Activated T-cell treated with anti-CD3 and anti-CD28 coated beads, Interleukin-2, amount 50 U/mL, for 24 hours (primary cell): ENCODE results near the gene SFMBT1.

Source experiments
- DNase-seq: peaks from one replicate; pipeline ENCODE4 v3.0.0-alpha.2; 2020
- H3K27ac Mint-ChIP-seq: 2 replicates; pipeline ENCODE4 v1.8.0; 2020; ENCODE audit warnings: mild to moderate bottlenecking, mixed read lengths
- H3K27me3 Mint-ChIP-seq: 2 replicates; pipeline ENCODE4 v1.8.0; 2020; ENCODE audit warnings: mixed read lengths
- H3K36me3 Mint-ChIP-seq: 2 replicates; pipeline ENCODE4 v1.8.0; 2020; ENCODE audit warnings: low read depth, mixed read lengths
- H3K4me1 Mint-ChIP-seq: 2 replicates; pipeline ENCODE4 v1.8.0; 2020; ENCODE audit warnings: low read depth, mixed read lengths
- H3K4me3 Mint-ChIP-seq: 2 replicates; pipeline ENCODE4 v1.8.0; 2020; ENCODE audit warnings: mild to moderate bottlenecking, moderate library complexity, mixed read lengths
- H3K9me3 Mint-ChIP-seq: 2 replicates; pipeline ENCODE4 v1.8.0; 2020; ENCODE audit warnings: mixed read lengths

Gene SFMBT1

GRCh38 chr3:53008932-53009331 is 36.9 kb downstream of the SFMBT1 start:
- DNase-seq: no peak
- Mint-ChIP-seq H3K9me3 (no peaks in the 10 kb centered on the region), H3K27me3 (no peaks in the 10 kb centered on the region), H3K4me1 (peaks cover 55% of the 10 kb centered on the region), H3K36me3 (peaks cover 19% of the 10 kb centered on the region), H3K4me3 (no peak overlapping the region), H3K27ac (no peak overlapping the region)

DNA sequence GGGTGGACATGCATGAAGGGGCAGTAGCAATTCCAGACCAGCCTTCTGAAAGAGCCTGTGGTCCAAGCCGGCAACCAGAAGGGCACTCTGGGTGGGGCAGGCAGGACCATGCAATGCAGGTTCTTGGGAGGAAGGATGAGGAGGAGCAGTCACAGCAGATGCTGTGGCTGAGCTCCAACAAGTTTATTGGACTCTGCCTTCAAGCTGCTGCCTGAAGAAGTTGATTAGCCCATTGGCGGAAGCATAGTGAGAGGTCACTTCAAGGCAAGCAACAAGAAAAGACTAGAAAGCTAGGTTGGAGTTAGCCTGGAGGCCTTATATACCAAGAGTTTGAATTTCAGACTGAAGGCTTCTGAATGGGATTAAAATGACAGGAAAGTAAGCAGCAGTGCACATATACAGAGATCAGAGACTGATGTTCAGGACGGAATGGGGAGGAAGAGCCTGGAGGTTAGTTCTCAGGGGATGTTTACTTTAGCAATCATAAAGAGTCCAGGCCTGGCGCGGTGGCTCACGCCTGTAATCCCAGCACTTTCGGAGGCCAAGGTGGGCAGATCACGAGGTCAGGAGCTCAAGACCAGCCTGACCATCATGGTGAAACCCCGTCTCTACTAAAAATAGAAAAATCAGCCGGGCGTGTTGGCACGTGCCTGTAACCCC is 39.9 kb downstream of the SFMBT1 start:
- H3K36me3 Mint-ChIP-seq: peaks cover 16% of the 10 kb centered on the region
- H3K4me3 Mint-ChIP-seq: no peak overlapping the region
- no peak overlapping the region for H3K27ac Mint-ChIP-seq
- peaks cover 47% of the 10 kb centered on the region for H3K4me1 Mint-ChIP-seq
- no peaks in the 10 kb centered on the region for H3K27me3 Mint-ChIP-seq
- no peaks in the 10 kb centered on the region for H3K9me3 Mint-ChIP-seq
- no peak for DNase-seq

DNA sequence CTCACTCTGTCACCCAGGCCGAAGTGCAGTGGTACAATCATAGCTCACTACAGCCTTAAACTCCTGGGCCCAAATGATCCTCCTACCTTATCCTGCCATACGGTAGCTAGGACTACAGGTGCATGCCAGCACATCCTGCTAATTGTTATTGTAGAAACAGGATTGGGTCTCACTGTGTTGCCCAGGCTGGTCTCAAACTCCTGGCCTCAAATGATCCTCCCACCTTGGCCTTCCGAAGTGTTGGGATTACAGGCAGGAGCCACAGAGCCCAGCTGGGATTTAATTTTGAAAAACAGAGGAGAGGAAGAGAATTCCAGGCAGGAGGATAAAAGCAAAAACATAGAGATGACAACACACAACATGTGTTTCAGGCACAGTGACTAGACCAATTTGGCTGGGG is 40.5 kb downstream of the SFMBT1 start:
- Mint-ChIP-seq H3K4me1 (peaks cover 45% of the 10 kb centered on the region), H3K27ac (no peak overlapping the region), H3K27me3 (no peaks in the 10 kb centered on the region), H3K9me3 (no peaks in the 10 kb centered on the region), H3K4me3 (no peak overlapping the region), H3K36me3 (peaks cover 16% of the 10 kb centered on the region)
- no peak for DNase-seq

- H3K27me3 Mint-ChIP-seq: no peaks in the 10 kb centered on the region
- H3K9me3 Mint-ChIP-seq: no peaks in the 10 kb centered on the region
- H3K27ac Mint-ChIP-seq: no peak overlapping the region
- no peak overlapping the region for H3K4me3 Mint-ChIP-seq
- DNase-seq: no peak
- peaks cover 21% of the 10 kb centered on the region for H3K36me3 Mint-ChIP-seq
- H3K4me1 Mint-ChIP-seq: peaks cover 35% of the 10 kb centered on the region
Observed at GRCh38 chr3:53003320-53003719, 42.6 kb downstream of the SFMBT1 start.

DNA sequence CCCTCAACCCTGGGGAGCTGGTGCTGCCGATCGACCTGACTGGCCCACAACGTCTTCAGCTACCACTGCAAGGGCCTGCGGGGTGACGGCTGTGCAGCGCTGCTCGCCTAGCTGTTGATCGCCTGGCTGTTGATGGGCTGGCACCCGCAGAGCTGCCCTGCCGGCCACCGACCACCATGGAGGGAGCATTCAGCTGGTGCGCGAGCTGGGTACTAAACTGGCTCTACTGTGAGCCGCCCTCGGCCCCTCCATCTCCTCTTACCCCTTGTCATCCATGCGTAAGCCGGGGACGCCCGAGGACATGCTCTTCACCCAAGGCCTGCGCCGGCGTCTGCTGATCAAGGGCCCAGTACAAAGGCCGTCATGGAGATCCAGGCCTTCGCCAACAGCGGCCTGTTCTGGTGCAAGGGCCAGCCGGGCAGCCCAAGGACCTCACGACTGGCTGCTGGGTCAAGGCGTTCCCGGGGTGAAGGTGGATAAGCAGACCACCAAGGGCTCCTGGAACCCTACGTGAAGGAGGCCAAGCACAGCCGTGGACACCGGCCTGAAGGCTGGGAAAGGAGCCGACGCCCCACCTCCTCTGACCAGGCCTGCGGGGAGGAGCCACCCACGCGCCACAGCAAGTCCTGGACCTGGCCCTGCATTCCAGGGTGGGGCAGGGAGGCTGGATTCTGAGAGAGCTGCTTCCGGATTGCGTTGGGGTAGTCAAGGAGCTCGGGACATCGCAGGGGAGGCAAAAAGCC is 46.9 kb downstream of the SFMBT1 start:
- no peaks in the 10 kb centered on the region for H3K9me3 Mint-ChIP-seq
- no peak overlapping the region for H3K27ac Mint-ChIP-seq
- DNase-seq: no peak
- no peaks in the 10 kb centered on the region for H3K27me3 Mint-ChIP-seq
- H3K4me1 Mint-ChIP-seq: peaks cover 21% of the 10 kb centered on the region
- peaks cover 23% of the 10 kb centered on the region for H3K36me3 Mint-ChIP-seq
- H3K4me3 Mint-ChIP-seq: no peak overlapping the region

DNA sequence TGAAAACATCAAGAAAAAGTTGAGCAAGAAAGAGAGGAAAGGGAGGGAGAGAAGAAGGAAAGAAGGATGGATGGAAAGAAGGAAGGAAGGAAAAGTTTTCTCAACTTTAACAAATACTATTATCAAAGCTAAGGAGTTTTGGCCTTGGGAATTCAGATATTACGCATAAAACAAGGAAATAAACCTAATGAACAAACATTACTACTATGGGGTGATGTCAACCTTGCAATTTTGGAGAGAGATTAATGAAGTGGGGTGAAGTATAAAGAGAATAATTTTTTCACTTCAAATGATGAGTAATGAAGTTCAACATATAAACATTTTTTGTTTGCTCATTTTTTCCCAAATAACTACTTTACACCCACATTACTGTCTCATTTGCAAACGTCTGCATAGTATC is 55.2 kb downstream of the SFMBT1 start:
- no peak for DNase-seq
- Mint-ChIP-seq H3K4me3 (no peak overlapping the region), H3K9me3 (no peaks in the 10 kb centered on the region), H3K4me1 (peaks cover 46% of the 10 kb centered on the region), H3K36me3 (no peaks in the 10 kb centered on the region), H3K27ac (no peak overlapping the region), H3K27me3 (no peaks in the 10 kb centered on the region)

GRCh38 chr3:52986938-52987337 is 58.9 kb downstream of the SFMBT1 start:
- H3K27ac Mint-ChIP-seq: no peak overlapping the region
- no peaks in the 10 kb centered on the region for H3K9me3 Mint-ChIP-seq
- no peak overlapping the region for H3K4me3 Mint-ChIP-seq

DNA sequence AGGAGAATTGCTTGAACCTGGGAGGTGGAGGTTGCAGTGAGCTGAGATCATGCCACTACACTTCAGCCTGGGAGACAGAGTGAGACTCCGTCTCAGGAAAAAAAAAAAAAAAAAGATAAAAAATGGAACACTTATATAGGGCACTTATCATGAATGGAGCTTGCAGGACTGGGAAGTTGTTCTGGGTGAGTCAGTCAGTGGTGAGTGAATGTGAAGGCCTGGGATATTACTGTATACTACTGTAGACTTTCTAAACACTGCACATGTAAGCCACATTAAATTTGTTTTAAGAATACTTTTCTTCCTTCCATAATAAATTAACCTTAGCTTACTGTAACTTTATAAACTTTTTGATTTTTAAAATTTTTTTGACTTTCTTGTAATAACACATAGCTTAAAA is 59.8 kb downstream of the SFMBT1 start:
- peaks cover 59% of the 10 kb centered on the region for H3K4me1 Mint-ChIP-seq
- DNase-seq: no peak
- no peak overlapping the region for H3K27ac Mint-ChIP-seq
- no peak overlapping the region for H3K4me3 Mint-ChIP-seq
- H3K27me3 Mint-ChIP-seq: no peaks in the 10 kb centered on the region
- H3K9me3 Mint-ChIP-seq: no peaks in the 10 kb centered on the region
- H3K36me3 Mint-ChIP-seq: peaks cover 5% of the 10 kb centered on the region

More at GRCh38 chr3:52986938-52987337, 58.9 kb downstream of the SFMBT1 start:
- Mint-ChIP-seq H3K27me3 (no peaks in the 10 kb centered on the region), H3K36me3 (peaks cover 2% of the 10 kb centered on the region), H3K4me1 (peaks cover 61% of the 10 kb centered on the region)
- no peak for DNase-seq

GRCh38 chr3:52983828-52984227 is 62.0 kb downstream of the SFMBT1 start:
- H3K4me1 Mint-ChIP-seq: peaks cover 50% of the 10 kb centered on the region
- H3K27me3 Mint-ChIP-seq: no peaks in the 10 kb centered on the region
- H3K4me3 Mint-ChIP-seq: peak overlapping the region; percentile 49
- DNase-seq: no peak
- H3K27ac Mint-ChIP-seq: peak overlapping the region; percentile 95
- H3K36me3 Mint-ChIP-seq: peaks cover 6% of the 10 kb centered on the region
- no peaks in the 10 kb centered on the region for H3K9me3 Mint-ChIP-seq

DNA sequence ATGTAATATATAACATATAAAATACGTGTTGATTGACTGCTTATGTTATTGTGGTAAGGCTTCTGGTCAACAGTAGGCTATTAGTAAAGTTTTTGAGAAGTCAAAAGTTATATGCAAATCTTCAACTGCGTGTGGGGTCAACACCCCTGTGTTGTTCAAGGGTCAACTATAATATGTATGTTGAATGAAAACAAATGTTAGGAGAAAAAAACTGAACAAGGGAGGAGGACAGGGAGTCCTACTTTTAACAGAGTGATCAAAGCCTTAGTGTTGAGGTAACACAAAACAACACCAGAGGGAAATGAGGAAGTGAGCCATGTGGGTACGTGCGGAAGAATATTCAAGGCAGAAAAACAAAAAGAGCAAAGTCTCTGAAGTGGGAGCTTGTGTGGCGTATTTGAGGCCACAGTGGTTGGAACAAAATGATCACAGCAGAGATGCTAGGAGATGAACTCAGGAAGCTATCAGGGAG is 62.5 kb downstream of the SFMBT1 start:
- Mint-ChIP-seq H3K27ac (peak overlapping the region; percentile 95), H3K27me3 (no peaks in the 10 kb centered on the region), H3K9me3 (no peaks in the 10 kb centered on the region), H3K4me1 (peaks cover 50% of the 10 kb centered on the region), H3K4me3 (peak overlapping the region; percentile 49), H3K36me3 (peaks cover 6% of the 10 kb centered on the region)
- peak; percentile 50 for DNase-seq

DNA sequence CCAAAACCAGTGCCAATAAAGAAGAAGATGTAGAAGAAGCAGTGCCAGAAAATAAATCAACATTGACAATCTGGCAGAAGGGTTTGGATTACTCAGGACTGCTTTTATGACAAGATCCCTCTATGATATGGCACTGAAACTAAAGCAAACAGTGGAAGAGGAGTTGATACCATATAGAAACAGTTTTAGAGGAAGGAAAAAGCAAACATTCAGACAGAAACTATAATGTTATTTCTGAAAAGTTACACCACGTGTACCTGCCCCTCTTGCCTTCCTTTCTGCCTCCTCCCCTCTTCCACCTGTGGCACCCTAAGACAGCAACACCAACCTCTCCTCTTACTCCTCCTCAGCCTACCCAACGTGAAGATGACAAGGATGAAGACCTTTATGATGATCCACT is 63.0 kb downstream of the SFMBT1 start:
- H3K27ac Mint-ChIP-seq: peak overlapping the region; percentile 95
- H3K9me3 Mint-ChIP-seq: no peaks in the 10 kb centered on the region
- DNase-seq: no peak
- H3K4me1 Mint-ChIP-seq: peaks cover 52% of the 10 kb centered on the region
- H3K4me3 Mint-ChIP-seq: peak overlapping the region; percentile 49
- peaks cover 6% of the 10 kb centered on the region for H3K36me3 Mint-ChIP-seq
- no peaks in the 10 kb centered on the region for H3K27me3 Mint-ChIP-seq

GRCh38 chr3:52979190-52979983 is 66.5 kb downstream of the SFMBT1 start:
- peaks cover 6% of the 10 kb centered on the region for H3K36me3 Mint-ChIP-seq
- H3K27me3 Mint-ChIP-seq: no peaks in the 10 kb centered on the region
- no peak for DNase-seq
- peaks cover 47% of the 10 kb centered on the region for H3K4me1 Mint-ChIP-seq
- no peak overlapping the region for H3K4me3 Mint-ChIP-seq
- no peaks in the 10 kb centered on the region for H3K9me3 Mint-ChIP-seq
- H3K27ac Mint-ChIP-seq: no peak overlapping the region

- Mint-ChIP-seq H3K9me3 (no peaks in the 10 kb centered on the region), H3K4me3 (no peak overlapping the region), H3K36me3 (peaks cover 6% of the 10 kb centered on the region), H3K27me3 (no peaks in the 10 kb centered on the region), H3K4me1 (peaks cover 44% of the 10 kb centered on the region), H3K27ac (no peak overlapping the region)
- DNase-seq: no peak
Observed at GRCh38 chr3:52978109-52978754, 67.6 kb downstream of the SFMBT1 start.

- no peaks in the 10 kb centered on the region for H3K9me3 Mint-ChIP-seq
- peaks cover 25% of the 10 kb centered on the region for H3K4me1 Mint-ChIP-seq
- H3K36me3 Mint-ChIP-seq: peaks cover 8% of the 10 kb centered on the region
- no peak for DNase-seq
- H3K27ac Mint-ChIP-seq: no peak overlapping the region
- H3K27me3 Mint-ChIP-seq: no peaks in the 10 kb centered on the region
- no peak overlapping the region for H3K4me3 Mint-ChIP-seq
Observed at GRCh38 chr3:52973806-52974205, 72.1 kb downstream of the SFMBT1 start.
